Heart left ventricle (tissue), 13 donors: ENCODE data around the gene EPB41L2.

Source experiments
- POLR2A ChIP-seq, 2 donors: fragments of 450-650 bp; IDR thresholded peaks; one replicate each; pipeline ENCODE4 v1.6.1; 2017; ENCODE audit warnings: antibody characterized with exemption in 2 of 2, mild to moderate bottlenecking in 2 of 2, moderate library complexity in 2 of 2
- TF ChIP-seq, protein P1 (sequence below), 12 donors: fragments of 200-600 bp; sonication (generic) in 4 of 12; IDR thresholded peaks; one replicate each; pipeline versions ENCODE4 v1.5.0 to v1.8.0; 2018 to 2022; ENCODE audit warnings: antibody characterized with exemption in 12 of 12, mild to moderate bottlenecking in 5 of 12
- donor health status: ischemic (EF 13 %, LVEDD 7.1; RV severe dilation, severe dysfunction).
- donor health status: DM: no; HTN: yes; CAD: no.
- donor health status: DM: no; HTN: no; CAD: no.
- donor health status: ischemic (EF 25% LVEDD 6.9; RV normal size, moderate dysfunction).
- donor health status: ischemic (EF 25% LVEDD 5.7; RV mildly dilated, moderate dysfunction).
- donor health status: ischemic (EF 35%, LVEDD 5.7; RV mildly dilated, moderate dysfunction).
- donor health status: nonischemic (EF 11% LVEDD 7.7; RV severe dilation, severe dysfunction).
- donor health status: DM: yes; HTN: yes; CAD: no.
- donor health status: PGD.
- donor health status: ischemic (EF 29% LVEDD 5.4; RV normal size, mild dysfunction).
- donor health status: nonischemic (EF 23%, LVEDD 6.1; RV moderate dilation, normal function).

DNA sequence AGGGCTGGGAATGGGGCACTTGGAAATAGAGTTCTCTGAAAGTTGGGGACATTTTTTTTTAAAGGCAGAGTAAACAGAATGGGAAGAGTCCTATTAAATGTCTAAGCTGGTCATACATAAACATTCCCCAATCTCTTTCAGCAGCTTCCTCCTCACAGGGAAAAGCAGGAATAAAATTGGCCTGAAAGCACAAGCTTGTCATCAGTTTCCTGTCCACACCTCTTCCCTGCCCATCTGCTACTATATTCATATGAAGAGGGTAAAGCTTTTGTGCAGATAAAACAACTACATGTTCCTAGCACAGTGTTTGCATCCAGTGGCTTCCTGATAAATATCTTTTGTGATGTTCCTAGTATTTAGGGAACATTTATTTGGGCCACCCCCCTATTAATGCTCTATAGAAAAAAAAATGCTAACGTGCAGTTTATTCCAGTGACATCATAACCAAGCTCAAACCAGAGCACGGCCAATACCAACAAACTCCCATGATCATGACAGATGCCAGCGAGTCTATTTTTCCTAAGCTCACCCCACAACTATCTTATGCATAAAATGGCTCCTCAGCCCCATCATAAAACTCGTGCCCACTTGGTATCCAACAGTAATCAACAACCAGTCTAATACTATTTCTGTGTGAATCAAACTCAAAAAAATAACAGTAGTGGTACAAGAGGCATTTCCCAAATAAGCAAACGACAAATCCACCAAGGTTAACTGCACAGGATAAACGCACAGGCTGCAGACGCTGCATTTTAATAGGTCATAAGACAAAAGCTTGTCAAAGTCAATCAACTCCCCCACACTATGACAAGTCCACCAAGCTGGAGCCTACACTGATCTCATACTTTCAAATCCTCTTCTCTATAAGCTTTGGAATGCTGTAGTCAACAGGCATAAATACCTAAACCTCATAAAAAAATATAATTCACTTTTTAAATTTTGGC lies 95.3 kb downstream of the EPB41L2 start:
- no peak for TF ChIP-seq POLR2A (IDR thresholded peaks at IDR 0.05)
- TF ChIP-seq, protein P1, sequence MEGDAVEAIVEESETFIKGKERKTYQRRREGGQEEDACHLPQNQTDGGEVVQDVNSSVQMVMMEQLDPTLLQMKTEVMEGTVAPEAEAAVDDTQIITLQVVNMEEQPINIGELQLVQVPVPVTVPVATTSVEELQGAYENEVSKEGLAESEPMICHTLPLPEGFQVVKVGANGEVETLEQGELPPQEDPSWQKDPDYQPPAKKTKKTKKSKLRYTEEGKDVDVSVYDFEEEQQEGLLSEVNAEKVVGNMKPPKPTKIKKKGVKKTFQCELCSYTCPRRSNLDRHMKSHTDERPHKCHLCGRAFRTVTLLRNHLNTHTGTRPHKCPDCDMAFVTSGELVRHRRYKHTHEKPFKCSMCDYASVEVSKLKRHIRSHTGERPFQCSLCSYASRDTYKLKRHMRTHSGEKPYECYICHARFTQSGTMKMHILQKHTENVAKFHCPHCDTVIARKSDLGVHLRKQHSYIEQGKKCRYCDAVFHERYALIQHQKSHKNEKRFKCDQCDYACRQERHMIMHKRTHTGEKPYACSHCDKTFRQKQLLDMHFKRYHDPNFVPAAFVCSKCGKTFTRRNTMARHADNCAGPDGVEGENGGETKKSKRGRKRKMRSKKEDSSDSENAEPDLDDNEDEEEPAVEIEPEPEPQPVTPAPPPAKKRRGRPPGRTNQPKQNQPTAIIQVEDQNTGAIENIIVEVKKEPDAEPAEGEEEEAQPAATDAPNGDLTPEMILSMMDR (IDR thresholded peaks at IDR 0.05), result no peak
